Neural cell (in vitro differentiated cells): Measurements from ENCODE around the gene STXBP1. TPM values are rescaled to one million over a fixed set of nuclear protein-coding genes. Genes with fewer than 3 reads are reported as not detected.
"Not testable (repeated sequence)": the region's sequence is repeated elsewhere in the genome, so short reads cannot be mapped to it uniquely, and the experiment has no call there.

Experiments
- H2AFZ ChIP-seq: fragments of 200-600, 300-800 bp; sonication (generic), shearing (Covaris generic); 2 replicates; pipeline ENCODE4 v1.6.0; 2014; ENCODE audit warnings: low read depth, mild to moderate bottlenecking, antibody characterized with exemption, low read length, moderate library complexity
- H3F3A ChIP-seq: fragments of 200-600 bp; shearing (Covaris generic); 2 replicates; pipeline ENCODE4 v1.6.1; 2016; ENCODE audit warnings: mild to moderate bottlenecking, moderate library complexity, mixed read lengths, antibody characterized with exemption, low read length; ENCODE audit not compliant: insufficient read depth, poor library complexity, severe bottlenecking
- H3K27ac ChIP-seq: fragments of 200-600, 300-800 bp; sonication (generic), shearing (Covaris generic); 2 replicates; pipeline ENCODE4 v1.5.1; 2014; ENCODE audit warnings: mild to moderate bottlenecking, low read length, moderate library complexity
- H3K27me3 ChIP-seq: fragments of 300-800, 200-600 bp; sonication (generic), shearing (Covaris generic); 2 replicates; pipeline ENCODE4 v1.6.0; 2014; ENCODE audit warnings: mild to moderate bottlenecking, low read depth, low read length, moderate library complexity; ENCODE audit not compliant: insufficient read depth
- H3K36me3 ChIP-seq: fragments of 300-800, 200-600 bp; sonication (generic), shearing (Covaris generic); 2 replicates; pipeline ENCODE4 v1.5.1; 2014; ENCODE audit warnings: mild to moderate bottlenecking, antibody characterized with exemption, low read length, moderate library complexity; ENCODE audit not compliant: insufficient read depth
- H3K4me2 ChIP-seq: fragments of 300-800, 200-600 bp; sonication (generic), shearing (Covaris generic); 2 replicates; pipeline ENCODE4 v1.6.0; 2014; ENCODE audit warnings: mild to moderate bottlenecking, low read length
- H3K4me3 ChIP-seq: fragments of 300-800, 200-600 bp; sonication (generic), shearing (Covaris generic); 2 replicates; pipeline ENCODE4 v1.5.1; 2014; ENCODE audit warnings: mild to moderate bottlenecking, low read length, moderate library complexity
- H3K79me2 ChIP-seq: fragments of 200-600 bp; shearing (Covaris generic); replicated peaks from 2 replicates; pipeline ENCODE4 v1.6.0; 2014; ENCODE audit warnings: mild to moderate bottlenecking, low read length, moderate library complexity; ENCODE audit not compliant: insufficient read depth
- H3K9ac ChIP-seq: fragments of 300-800, 200-600 bp; sonication (generic), shearing (Covaris generic); 2 replicates; pipeline ENCODE4 v1.6.1; 2016; ENCODE audit warnings: mild to moderate bottlenecking, low read length, mixed read lengths
- H3K9me2 ChIP-seq: fragments of 200-600 bp; shearing (Covaris generic); 2 replicates; pipeline ENCODE4 v1.6.1; 2016; ENCODE audit warnings: mild to moderate bottlenecking, low read length, mixed read lengths; ENCODE audit not compliant: insufficient read depth
- H3K9me3 ChIP-seq: fragments of 200-600, 300-800 bp; sonication (generic), shearing (Covaris generic); 2 replicates; pipeline ENCODE4 v1.6.1; 2016; ENCODE audit warnings: mild to moderate bottlenecking, mixed run types, low read length, moderate library complexity, mixed read lengths
- H4K20me1 ChIP-seq: fragments of 200-600 bp; shearing (Covaris generic); 2 replicates; pipeline ENCODE4 v1.6.1; 2016; ENCODE audit warnings: mild to moderate bottlenecking, mixed run types; ENCODE audit not compliant: insufficient read depth
- EP300 ChIP-seq: fragments of 450-650 bp; conservative IDR thresholded peaks from 2 replicates; pipeline ENCODE4 v1.6.1; 2014; ENCODE audit warnings: antibody characterized with exemption, mild to moderate bottlenecking, moderate library complexity; ENCODE audit not compliant: poor library complexity, severe bottlenecking
- EZH2 ChIP-seq: fragments of 200-600, 300-800 bp; shearing (Covaris generic), sonication (generic); IDR thresholded peaks from 2 replicates; pipeline ENCODE4 v1.6.1; 2014; ENCODE audit warnings: antibody characterized with exemption, low read length, borderline replicate concordance, mild to moderate bottlenecking; ENCODE audit not compliant: insufficient read depth, poor library complexity, severe bottlenecking
- MXI1 ChIP-seq: fragments of 450-650 bp; conservative IDR thresholded peaks from 2 replicates; pipeline ENCODE4 v1.6.1; 2014; ENCODE audit warnings: antibody characterized with exemption, mild to moderate bottlenecking; ENCODE audit not compliant: poor library complexity, severe bottlenecking
- POLR2AphosphoS5 ChIP-seq: IDR thresholded peaks from 2 replicates; pipeline ENCODE4 v1.6.1; 2012
- polyA plus RNA-seq: library from polyadenylated mRNA; depleted of rRNA; stranded (reverse); fragments of >200 nt; gene quantifications from 2 replicates; pipeline ENCODE4 v1.2.3, GENCODE V29; 2014
- TF ChIP-seq, protein P1 (sequence below): fragments of 450-650 bp; IDR thresholded peaks from 2 replicates; pipeline ENCODE4 v1.5.1; 2014; ENCODE audit warnings: antibody characterized with exemption, mild to moderate bottlenecking, moderate library complexity; ENCODE audit not compliant: poor library complexity, severe bottlenecking

The STXBP1 gene
- polyA plus RNA-seq, 1 donor from 2014 or later = 42.5 TPM

DNA sequence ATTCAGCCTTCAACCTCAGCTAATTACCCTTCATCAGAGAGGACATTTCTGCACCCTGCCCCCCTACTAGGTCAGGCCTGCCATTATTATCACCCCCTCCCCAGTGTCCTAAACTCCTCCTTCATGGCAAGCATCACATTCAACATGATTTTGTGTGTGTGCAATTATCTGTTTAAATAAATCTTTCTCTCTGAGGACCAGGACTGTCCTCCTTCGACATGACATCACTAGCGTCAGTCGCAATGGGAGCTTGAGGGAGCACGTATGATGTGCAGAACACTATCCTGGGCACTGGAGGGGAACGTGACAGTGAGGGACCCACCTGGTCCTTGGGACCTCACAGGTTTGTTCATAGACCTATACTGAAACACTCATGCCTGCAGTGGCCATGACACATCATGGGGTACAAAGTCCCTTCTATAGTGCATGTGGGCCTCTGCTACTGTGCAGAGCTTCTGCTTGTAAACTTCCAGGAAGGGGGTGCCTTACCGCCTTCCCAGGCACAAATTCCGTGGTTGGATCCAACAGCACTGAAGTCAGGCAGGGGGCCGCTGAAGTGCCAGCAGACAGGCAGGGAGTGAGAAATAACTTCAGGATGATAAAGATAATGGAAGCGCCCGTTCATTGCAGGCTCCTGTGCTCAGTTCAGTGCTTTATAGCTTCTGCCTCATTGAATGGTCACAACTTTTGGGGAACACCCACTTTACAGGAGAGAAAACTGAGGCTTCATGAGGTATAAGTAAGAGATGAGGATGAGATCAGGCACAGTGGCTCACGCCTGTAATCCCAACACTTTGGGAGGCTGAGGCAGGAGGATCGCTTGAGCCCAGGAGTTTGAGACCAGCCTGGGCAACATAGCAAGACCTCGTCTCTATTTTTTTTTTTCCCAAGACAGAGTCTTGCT lies 36.0 kb upstream of the STXBP1 start:
- H3K36me3 ChIP-seq = no peaks in the 10 kb centered on the region
- H3K9ac ChIP-seq = no peak overlapping the region
- no peaks in the 10 kb centered on the region for H3K9me3 ChIP-seq
- H2AFZ ChIP-seq = no peak overlapping the region
- H3K4me3 ChIP-seq = no peak overlapping the region
- no peaks in the 10 kb centered on the region for H3K9me2 ChIP-seq
- no peaks in the 10 kb centered on the region for H3K27me3 ChIP-seq
- no peak overlapping the region for H3K27ac ChIP-seq
- H3F3A ChIP-seq = no peaks in the 10 kb centered on the region
- TF ChIP-seq, protein P1, sequence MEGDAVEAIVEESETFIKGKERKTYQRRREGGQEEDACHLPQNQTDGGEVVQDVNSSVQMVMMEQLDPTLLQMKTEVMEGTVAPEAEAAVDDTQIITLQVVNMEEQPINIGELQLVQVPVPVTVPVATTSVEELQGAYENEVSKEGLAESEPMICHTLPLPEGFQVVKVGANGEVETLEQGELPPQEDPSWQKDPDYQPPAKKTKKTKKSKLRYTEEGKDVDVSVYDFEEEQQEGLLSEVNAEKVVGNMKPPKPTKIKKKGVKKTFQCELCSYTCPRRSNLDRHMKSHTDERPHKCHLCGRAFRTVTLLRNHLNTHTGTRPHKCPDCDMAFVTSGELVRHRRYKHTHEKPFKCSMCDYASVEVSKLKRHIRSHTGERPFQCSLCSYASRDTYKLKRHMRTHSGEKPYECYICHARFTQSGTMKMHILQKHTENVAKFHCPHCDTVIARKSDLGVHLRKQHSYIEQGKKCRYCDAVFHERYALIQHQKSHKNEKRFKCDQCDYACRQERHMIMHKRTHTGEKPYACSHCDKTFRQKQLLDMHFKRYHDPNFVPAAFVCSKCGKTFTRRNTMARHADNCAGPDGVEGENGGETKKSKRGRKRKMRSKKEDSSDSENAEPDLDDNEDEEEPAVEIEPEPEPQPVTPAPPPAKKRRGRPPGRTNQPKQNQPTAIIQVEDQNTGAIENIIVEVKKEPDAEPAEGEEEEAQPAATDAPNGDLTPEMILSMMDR = no peak
- TF ChIP-seq EP300 = no peak
- TF ChIP-seq MXI1 = no peak
- TF ChIP-seq POLR2AphosphoS5 = no peak
- TF ChIP-seq EZH2 = no peak
- no peaks in the 10 kb centered on the region for H3K79me2 ChIP-seq
- no peak overlapping the region for H3K4me2 ChIP-seq
- no peaks in the 10 kb centered on the region for H4K20me1 ChIP-seq

DNA sequence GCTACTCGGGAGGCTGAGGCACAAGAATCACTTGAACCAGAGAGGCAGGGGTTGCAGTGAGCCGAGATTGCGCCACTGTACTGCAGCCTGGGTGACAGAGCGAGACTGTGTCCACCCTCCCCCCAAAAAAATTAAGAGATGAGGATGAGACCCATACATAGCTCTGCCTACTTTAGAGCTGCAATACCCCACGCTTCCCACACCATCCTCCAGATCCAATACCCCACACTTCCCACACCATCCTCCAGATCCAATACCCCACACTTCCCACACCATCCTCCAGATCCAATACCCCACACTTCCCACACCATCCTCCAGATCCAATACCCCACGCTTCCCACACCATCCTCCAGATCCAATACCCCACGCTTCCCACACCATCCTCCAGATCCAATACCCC lies 34.9 kb upstream of the STXBP1 start:
- not testable (repeated sequence) for H3K4me2 ChIP-seq, H3F3A ChIP-seq, H3K9me3 ChIP-seq, H3K27ac ChIP-seq, H3K27me3 ChIP-seq, H3K9ac ChIP-seq, H3K36me3 ChIP-seq, H3K9me2 ChIP-seq, H3K79me2 ChIP-seq, H2AFZ ChIP-seq, H3K4me3 ChIP-seq, H4K20me1 ChIP-seq

DNA sequence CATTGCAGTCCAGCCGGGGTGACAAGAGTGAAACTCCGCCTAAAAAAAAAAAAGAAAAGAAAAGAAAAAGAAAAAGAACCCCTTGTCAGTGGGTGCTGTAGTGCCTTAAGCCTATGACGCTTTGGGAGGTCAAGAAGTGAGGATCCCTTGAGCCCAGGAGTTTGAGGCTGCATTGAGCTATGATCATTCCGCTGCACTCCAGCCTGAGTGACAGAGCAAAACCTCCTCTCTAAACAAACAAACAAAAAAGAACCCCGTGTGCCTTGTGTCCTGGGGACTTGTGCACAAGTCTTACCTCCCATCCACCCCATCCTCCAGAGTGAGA lies 33.5 kb upstream of the STXBP1 start:
- Histone ChIP-seq H3K9me2 (no peaks in the 10 kb centered on the region), H3K27ac (no peak overlapping the region), H3K36me3 (no peaks in the 10 kb centered on the region), H3F3A (no peaks in the 10 kb centered on the region), H3K4me2 (no peak overlapping the region), H3K27me3 (no peaks in the 10 kb centered on the region), H4K20me1 (no peaks in the 10 kb centered on the region), H3K79me2 (no peaks in the 10 kb centered on the region), H3K9me3 (no peaks in the 10 kb centered on the region), H3K4me3 (no peak overlapping the region), H2AFZ (no peak overlapping the region), H3K9ac (no peak overlapping the region)
- TF ChIP-seq POLR2AphosphoS5 = no peak
